ENCODE measurements around the gene TASP1.

TASP1 gene

DNA sequence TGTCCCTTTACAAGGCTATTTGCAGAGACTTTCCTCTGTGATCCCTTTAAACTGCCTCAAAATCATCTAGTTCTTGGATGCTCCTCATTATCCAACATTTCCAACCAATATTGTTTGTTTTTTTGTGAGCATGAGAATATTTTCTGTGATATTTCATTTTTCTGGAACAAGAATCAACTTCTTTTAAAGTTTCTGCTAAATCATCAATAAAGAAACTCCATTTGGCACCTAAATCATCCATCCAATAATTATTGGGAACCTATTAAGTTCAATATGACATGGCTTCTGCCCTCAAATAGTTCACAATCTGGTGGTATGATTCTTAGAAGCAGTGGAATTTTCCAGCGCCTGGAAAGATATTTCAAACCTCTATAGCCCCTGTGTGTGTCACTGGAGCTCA, 210.0 kb downstream of the TASP1 start:
- no peak for DNase-seq

DNA sequence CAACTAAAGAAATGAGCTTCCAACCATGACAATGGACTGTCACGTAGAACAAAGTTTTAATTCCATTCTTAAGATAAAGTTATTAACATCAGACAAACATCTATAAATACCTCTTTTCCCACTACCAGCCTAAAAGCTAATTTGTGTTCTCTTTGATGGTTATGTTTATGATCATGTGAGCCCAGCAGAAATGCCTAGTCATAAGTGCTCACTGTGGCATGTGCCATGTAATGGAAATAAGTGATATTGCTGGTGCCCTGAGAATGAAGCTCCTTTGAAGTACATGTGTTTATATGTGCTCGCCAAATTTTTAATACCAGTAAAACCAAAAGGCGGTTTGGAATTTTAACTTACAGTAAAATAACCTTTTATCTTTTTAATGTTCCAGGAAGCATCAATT, 211.9 kb downstream of the TASP1 start:
- DNase-seq: no peak

- no peak for DNase-seq
Observed at GRCh38 chr20:13425381-13426135, 213.2 kb downstream of the TASP1 start.

GRCh38 chr20:13424174-13424833, 214.4 kb downstream of the TASP1 start:
- no peak for DNase-seq

DNA sequence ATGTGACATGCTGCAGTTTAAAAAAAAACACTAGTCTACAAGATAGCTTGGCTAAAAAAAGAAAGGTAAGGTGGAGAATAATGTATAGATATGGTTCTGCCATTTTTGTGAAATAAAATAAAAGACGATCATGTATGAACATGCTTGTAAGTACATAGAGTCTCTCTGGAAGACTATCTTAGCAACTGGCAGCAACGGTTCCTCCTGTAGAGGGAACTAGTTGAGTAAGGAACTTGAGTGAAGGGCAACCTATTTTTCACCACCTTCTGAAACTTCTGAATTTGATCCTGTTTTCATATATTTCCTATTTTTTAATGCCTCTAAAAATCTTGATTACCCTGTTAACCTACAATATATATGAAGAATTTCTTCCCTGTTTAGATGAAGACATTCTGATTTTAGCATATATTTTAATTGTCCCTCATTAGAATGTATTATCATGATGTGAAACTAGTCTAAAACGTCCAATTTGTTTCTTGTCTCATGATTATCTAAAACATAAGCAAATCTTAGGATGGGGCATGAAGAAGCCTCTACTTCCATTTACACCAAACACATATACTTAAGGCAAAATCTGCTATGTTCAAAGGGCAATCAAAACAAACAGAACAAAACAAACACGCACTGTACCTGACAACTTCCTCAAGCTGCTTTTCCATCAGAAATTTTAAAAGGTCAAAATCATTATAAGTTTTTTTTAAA, 215.1 kb downstream of the TASP1 start:
- no peak for DNase-seq

- DNase-seq: no peak
Observed at GRCh38 chr20:13422637-13423036, 216.1 kb downstream of the TASP1 start.

- DNase-seq: no peak
Observed at GRCh38 chr20:13420625-13421024, 218.1 kb downstream of the TASP1 start.

DNA sequence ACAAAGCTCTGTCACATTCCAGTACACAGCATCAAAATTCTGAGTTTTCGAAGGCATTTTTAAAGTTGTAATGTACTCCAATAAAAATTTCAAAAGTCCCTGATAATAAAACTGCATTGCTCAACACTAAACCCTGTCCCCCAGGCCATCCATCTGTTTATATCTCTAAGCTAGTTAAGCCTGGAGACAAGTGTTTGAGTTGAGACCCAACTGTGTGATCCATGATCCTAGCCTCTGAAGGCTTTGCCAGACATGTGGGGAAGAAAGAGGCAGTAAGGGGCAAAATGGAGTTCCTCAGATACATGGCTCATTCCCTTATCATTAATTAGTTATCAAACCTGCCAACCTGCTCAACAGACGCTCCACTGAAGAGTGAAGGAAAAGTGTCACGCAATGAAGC, 219.3 kb downstream of the TASP1 start:
- DNase-seq: no peak

- no peak for DNase-seq
Observed at GRCh38 chr20:13418263-13419229, 220.2 kb downstream of the TASP1 start.

GRCh38 chr20:13416531-13416930, 222.2 kb downstream of the TASP1 start:
- no peak for DNase-seq

DNA sequence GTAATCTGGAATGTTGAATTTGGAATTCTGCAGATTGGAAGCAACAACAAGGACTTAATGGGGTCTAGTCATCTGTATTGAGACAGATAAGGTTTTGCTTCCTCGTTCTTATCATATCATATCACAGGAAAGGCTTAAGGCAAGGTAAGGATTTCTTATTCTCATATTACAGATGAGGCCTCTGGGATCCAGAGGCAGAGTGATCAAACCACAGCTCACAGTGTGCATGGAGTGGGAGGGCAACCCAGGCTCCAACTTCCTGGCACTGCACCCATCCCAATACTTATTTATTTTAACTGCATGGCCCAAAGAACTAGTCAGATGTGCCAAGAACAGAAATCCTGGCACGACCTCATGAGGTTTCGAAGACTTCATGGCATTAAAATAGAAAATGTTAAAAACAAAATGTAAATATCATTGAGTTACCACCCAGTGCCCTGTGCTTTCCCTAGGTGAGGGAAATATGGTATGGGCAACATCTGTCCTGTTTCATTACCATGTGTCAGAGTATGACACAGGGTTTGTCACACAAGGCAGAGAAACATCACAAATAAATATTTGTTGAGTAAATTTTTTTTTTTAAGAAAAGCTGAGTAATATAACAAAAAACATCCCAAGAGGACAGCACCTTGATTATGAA, 225.8 kb downstream of the TASP1 start:
- no peak for DNase-seq

- DNase-seq: no peak
Observed at GRCh38 chr20:13404293-13404692, 234.4 kb downstream of the TASP1 start.

GRCh38 chr20:13403453-13403852, 235.3 kb downstream of the TASP1 start:
- no peak for DNase-seq

- DNase-seq: no peak
Observed at GRCh38 chr20:13402986-13403385, 235.7 kb downstream of the TASP1 start.

- no peak for DNase-seq
Observed at GRCh38 chr20:13402171-13402760, 236.5 kb downstream of the TASP1 start.

DNA sequence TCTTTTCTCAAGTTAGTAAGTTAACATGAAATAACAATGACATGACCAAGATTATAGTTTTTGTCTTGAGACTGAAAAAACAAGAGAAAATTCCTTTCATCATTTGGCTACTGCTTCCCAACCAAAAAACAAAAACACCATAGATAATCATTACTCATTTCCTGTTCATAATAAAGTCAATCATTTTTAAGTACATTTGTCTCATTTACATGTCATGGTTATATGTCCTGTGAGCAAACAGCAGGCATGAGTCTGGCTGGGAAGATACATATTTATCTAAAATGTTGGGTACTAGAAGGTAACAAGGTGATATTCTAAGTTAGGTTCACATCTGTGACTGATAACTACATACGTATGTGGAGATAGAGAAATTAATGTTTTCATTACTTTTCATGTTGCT, 237.1 kb downstream of the TASP1 start:
- DNase-seq: no peak

GRCh38 chr20:13400453-13400852, 238.3 kb downstream of the TASP1 start:
- no peak for DNase-seq

GRCh38 chr20:13397300-13397724, 241.4 kb downstream of the TASP1 start:
- DNase-seq: no peak

- no peak for DNase-seq
Observed at GRCh38 chr20:13396826-13397225, 241.9 kb downstream of the TASP1 start.

DNA sequence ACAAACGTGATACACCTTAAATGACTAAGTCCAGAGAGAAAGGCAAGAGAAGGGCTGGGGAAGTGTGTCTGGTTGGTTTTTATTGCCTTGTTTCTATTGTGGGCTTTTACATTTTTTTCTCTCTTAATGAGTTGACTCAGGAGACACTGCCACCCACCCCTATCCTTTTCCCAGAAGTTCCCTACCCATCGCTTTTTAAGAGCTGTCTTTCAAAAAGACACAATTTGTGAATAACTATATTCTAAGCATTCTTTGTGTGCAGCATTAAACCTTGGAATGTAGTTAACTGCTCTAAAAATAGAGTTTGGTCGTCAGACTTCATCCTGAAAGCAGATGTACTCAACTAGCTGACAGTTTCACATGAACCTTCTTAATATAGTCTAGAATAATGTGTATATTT, 242.7 kb downstream of the TASP1 start:
- no peak for DNase-seq

DNA sequence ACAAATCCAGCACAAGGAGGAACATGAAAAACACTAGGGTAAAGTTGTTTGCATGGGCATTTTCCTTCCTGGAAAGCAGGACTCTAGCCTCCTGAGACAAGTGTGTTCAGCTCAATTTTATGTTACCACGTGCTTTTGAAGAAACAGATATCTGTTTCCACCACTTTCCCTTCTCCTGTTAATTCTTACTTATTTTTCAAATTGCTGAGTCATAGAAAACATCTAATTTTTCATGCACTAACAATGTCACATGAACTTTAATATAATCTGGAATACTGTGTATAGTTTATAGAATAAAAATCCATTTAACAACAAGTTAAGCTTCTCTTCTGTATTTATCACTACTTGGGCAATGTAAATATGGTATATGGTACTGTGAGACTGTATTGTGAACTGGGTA, 243.5 kb downstream of the TASP1 start:
- no peak for DNase-seq

- DNase-seq: no peak
Observed at GRCh38 chr20:13392391-13392790, 246.3 kb downstream of the TASP1 start.

Data from GDM1 (cell line).